NOMO-1 treated with dmso at 0.1 percent for 144 hours (cell line): ENCODE measurements around the gene MIOS.
"Not testable (repeated sequence)": the region's sequence is repeated elsewhere in the genome, so short reads cannot be mapped to it uniquely, and the experiment has no call there.

Source experiments
- DNase-seq: peaks from one replicate; lab custom pipeline; 2025; ENCODE audit not compliant: unreplicated experiment; lab: John Stamatoyannopoulos, UW

The MIOS gene

GRCh38 chr7:7554649-7555575 is 11.8 kb upstream of the MIOS start:
- no peak for DNase-seq

- DNase-seq: no peak
These were observed 9.8 kb upstream of the MIOS start for GRCh38 chr7:7556852-7557251.

GRCh38 chr7:7557252-7557651 is 9.4 kb upstream of the MIOS start:
- DNase-seq: no peak

GRCh38 chr7:7561591-7561990 is 5.1 kb upstream of the MIOS start:
- DNase-seq: not testable (repeated sequence)

DNA sequence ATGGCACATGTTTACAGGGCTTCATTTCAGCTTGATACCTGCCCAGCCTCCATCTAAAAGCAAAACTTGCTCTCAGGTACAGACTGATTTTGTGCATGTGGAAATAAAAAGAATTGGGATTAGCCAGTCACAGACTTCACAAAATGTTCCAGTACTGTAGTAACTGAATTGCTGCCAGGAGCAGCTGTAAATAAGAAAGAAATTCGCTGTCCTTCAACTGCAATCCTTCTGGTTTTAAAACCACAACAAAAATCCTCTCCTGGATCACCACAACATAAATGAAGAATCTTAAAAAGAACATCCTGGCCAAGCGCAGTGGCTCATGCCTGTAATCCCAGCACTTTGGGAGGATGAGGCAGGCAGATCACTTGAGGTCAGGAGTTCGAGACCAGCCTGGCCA is 3.9 kb upstream of the MIOS start:
- DNase-seq: no peak

DNA sequence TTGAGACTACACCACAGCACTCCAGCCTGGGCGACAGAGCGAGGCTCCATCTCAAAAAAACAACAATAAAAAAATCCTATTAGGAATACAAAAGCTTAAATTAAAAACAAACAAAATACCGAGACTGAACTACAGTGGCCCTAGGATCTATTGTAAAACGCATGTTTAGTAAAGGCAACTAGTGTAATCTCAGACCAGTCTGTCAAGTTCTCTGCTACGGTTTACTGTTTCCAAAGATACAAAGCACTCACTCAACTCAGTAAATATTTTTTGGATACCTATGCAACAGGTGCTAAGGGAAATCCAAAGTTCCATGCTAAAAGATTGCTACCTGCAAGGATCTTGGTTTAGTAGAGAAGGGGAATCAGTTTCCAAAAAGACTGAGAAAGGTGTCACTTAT is 3.4 kb upstream of the MIOS start:
- DNase-seq: no peak

DNA sequence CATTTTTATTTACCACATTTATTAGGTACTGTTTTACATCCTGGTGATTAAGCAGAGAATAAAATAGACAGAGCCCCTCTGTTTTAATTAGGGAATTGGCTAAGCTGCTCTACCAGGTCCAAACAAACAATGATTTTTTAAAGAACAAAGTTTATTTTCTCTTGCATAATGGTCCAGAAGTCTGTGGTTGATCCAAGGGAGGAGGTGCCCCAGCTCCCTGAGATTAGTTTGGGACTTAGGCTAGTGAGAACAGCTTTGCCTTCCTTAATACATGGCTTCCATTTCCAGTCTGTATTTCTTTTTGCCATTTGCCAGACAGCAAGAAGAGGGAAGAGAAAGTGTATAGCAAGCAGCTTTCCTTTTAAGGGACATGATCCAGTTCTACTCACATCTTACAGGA is 2.9 kb upstream of the MIOS start:
- no peak for DNase-seq

DNA sequence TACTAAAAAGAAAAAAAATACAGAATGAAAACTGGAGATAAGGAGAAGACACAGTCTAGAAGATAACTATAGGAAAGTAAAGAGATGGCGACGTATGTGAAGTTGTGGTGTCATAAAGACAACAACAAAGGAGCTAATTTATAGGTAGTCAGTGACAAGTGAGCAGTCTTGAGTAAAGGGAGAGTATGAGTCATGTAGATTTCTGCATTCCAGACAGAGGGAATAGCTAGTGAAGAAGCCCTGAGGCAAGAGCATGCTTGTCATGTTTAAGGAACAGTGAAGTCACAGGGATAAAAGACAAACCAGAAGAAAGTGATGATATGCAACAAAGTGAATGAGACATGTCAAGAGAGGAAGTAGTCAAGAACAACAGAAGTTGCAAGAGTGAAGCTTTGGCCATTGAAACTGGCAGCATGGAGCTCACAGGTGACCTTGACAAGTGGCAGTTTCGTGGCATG is 2.3 kb upstream of the MIOS start:
- DNase-seq: no peak

DNA sequence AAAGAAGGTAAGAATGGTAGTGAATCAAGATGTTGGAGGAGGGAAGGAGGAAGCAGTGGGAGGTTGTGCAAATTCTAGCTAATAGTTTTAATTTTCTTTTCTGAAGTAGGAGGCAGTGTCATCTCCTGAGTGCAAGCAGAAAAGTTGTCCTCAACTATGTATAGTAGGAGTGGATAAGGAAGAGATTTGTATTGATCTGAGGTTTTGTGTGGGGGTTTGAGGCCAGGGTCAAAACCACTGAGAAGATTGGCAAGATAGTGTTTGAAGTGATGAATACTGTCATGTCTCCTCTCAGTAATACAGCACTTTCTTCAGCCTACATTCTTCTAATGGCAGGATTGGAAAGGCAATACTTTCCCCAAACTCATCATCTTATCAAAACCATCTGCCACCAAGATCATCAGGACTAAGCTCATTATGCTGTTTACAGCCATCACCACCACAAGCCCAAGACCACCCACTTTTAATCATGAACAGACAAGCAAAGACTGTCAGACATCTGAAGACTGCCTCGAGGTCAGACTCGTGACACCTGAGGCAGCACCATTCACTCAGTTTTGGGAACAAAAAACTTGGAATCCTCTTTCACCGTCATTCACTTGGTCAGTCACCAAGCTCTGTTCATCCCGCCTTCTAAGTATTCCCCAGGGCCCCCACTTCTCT is 1.5 kb upstream of the MIOS start:
- no peak for DNase-seq

DNA sequence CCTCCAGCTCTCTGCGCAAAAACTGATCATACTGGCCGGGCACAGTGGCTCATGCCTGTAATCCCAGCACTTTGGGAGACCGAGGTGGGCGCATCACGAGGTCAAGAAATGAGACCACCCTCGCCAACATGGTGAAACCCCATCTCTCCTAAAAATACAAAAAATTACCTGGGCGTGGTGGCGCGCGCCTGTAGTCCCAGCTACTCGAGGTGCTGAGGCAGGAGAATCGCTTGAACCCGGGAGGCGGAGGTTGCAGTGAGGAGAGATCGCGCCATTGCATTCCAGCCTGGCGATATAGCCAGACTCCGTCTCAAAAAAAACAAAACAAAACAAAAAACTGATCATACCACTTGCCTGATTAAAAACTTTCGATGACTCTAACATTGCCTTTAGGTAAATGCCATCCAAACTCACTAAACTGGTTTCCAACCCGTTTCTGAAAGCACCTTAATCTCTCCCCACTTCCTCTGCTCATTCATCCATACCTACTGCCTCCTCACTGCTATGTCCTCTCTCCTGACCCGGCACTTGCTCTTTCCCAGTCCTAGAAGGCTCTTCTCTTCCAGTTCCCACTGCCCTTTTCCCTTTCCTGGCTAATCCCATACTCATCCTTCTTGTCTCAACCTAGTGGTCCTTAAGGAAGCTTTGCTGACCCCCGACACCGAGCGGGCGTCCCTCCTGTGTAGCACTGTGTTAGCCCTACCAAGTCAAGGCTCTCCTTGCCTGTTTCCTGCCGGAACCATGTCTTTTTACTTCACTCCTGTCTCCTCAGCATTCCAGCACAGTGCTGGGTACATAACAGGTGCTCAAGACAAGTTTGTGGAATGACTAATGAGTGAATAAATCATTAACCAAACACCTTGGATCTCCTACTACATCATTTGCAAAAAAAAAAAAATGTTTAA is 686 bp upstream of the MIOS start:
- no peak for DNase-seq

DNA sequence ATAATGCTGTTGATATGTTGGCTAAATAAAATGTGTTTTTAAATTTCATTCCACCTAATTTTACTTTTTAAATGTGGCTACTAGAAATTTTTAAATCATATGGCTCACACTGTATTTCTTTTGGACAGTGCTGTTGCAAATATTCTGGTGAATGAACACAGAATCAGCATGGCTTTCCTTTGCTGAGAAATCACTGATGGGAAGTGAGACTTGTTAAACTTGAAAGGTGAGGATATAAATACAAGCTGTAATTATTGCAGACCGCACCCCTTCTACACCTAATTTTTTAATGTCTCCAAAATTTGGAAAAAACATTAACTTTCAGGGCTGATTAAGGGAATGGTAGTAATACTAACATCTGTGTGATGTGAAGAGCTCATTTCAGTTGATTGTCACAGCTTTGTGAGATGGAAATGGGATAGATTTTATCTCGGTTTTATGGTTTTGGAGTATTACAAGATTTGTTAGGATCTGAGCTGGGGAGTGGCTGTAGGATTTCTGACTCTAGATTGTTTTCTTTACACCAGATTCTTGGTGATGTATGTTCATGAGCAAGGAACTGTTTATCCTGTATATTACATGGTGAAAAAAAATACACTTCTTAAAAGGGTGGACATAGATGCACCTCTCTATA is 1.3 kb downstream of the MIOS start:
- DNase-seq: no peak

- no peak for DNase-seq
These were observed 1.9 kb downstream of the MIOS start for GRCh38 chr7:7568553-7568952.

- DNase-seq: peak; percentile 80
These were observed 2.4 kb downstream of the MIOS start for GRCh38 chr7:7569081-7569527.

GRCh38 chr7:7569615-7570014 is 2.9 kb downstream of the MIOS start:
- no peak for DNase-seq

DNA sequence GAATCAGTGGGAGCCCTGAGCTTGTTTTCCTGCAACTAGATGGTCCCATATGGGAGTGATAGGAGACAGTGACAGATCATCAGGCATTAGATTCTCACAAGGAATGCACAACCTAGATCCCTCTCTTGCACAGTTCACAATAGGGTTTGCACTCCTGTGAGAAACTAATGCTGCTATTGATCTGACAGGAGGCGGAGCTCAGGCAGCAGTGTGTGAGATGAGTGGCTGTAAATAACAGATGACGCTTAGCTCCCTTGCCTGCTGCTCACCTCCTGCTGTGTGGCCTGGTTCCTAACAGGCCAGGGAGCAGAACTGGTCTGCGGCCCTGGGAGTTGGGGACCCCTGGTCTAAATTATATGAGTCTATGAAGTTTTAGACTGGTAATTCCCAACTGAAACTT is 3.9 kb downstream of the MIOS start:
- DNase-seq: no peak

GRCh38 chr7:7573701-7574100 is 7.0 kb downstream of the MIOS start:
- DNase-seq: no peak

DNA sequence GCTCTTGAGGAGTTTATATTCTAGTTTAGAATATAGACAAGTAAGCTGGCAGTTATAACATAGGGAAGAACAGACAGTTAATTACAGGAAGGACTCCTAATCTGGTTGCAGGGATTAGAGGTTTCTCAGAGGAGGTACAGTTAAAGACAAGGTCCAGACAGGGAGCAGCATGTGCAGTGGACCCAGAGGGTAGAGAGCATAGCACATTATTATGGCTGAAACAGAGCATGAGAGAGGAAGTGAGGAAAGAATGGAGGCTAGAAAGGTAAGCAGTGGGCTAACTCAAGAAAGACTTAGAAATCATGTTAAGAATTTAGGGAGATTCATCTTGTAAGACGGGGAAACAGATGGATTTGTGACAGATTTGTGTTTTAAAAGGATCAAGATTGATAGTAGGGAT is 9.7 kb downstream of the MIOS start:
- no peak for DNase-seq

DNA sequence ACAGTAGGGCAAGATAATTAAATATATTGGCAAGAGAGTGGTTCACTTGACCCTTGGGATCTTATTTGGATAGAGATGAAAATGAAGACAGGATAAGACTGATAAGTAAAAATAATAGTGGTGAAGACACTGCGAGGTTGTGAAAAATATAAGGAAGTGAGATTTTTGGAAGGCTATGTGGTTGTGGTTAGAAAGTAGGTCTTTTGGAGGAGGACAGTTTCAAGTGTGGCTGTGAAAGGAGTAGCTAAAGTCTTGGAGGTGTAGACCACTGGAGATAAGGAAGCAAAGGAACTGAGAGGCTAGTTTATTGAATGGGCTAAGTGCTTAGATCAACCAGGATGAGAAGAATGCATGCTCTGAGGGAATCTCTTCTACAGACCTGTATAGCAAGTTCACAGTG is 11.2 kb downstream of the MIOS start:
- peak; percentile 72 for DNase-seq

GRCh38 chr7:7579638-7580037 is 13.0 kb downstream of the MIOS start:
- no peak for DNase-seq

DNA sequence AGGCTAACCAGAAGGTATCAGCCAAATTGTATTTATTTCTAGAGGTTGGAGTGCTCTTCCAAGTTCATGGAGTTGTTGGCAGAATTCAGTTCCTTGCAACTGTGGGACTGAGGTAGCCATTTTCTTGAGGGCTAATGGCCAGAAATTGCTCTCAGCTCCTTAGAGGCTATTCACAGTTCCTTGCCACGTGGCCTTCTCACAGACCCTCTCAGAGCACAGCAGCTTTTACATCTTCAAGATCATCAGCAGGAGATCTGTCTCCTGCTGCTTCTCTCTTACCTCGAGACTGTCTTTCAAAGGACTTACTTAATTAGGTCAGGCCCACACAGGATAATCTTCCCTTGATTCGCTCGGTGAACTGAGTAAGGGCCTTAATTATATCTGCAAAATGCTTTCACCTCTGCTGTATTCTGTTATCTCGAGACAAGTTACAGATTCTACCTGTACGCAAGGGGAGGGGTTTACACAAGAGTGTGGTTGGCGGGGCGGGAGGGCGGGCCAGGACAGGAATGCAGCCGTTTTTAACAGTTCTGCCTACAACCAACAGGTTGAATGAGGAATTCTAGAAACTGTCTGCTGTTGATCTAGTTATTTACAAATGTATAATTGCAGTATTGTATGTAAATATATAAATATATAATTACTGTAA is 15.0 kb downstream of the MIOS start:
- no peak for DNase-seq
